ENCODE measurements around the gene ENTHD1.

GRCh38 chr22:39744353-39744752 lies 149.2 kb downstream of the ENTHD1 start:
- TF ChIP-seq CTCF (IDR thresholded peaks at IDR 0.05; ENCODE audit: low read depth, low read length): no peak
- TF ChIP-seq EZH2phosphoT487 (IDR thresholded peaks at IDR 0.05; ENCODE audit: low read depth): no peak

All from OCI-LY3 (cell line).